DOHH2 (cell line): Measurements from ENCODE around the gene SPIRE2.

Experiments
- EZH2phosphoT487 ChIP-seq: fragments of 200-600 bp; sonication (generic); IDR thresholded peaks from 2 replicates; pipeline ENCODE4 v1.6.1; 2017; ENCODE audit warnings: borderline replicate concordance, mild to moderate bottlenecking, antibody characterized with exemption, low read length, moderate library complexity, mixed read lengths
- TF ChIP-seq, protein P1 (sequence below): fragments of 200-600 bp; sonication (generic); IDR thresholded peaks from one replicate; pipeline ENCODE4 v1.5.1; 2014; ENCODE audit warnings: antibody characterized with exemption, mild to moderate bottlenecking, low read depth, low read length; ENCODE audit not compliant: poor library complexity, severe bottlenecking

GRCh38 chr16:89855301-89855945 is 27.1 kb downstream of the SPIRE2 start:
- TF ChIP-seq, protein P1, sequence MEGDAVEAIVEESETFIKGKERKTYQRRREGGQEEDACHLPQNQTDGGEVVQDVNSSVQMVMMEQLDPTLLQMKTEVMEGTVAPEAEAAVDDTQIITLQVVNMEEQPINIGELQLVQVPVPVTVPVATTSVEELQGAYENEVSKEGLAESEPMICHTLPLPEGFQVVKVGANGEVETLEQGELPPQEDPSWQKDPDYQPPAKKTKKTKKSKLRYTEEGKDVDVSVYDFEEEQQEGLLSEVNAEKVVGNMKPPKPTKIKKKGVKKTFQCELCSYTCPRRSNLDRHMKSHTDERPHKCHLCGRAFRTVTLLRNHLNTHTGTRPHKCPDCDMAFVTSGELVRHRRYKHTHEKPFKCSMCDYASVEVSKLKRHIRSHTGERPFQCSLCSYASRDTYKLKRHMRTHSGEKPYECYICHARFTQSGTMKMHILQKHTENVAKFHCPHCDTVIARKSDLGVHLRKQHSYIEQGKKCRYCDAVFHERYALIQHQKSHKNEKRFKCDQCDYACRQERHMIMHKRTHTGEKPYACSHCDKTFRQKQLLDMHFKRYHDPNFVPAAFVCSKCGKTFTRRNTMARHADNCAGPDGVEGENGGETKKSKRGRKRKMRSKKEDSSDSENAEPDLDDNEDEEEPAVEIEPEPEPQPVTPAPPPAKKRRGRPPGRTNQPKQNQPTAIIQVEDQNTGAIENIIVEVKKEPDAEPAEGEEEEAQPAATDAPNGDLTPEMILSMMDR = no peak
- no peak for TF ChIP-seq EZH2phosphoT487
